Loucy (cell line): ENCODE results near the gene SEMA5A.

Source experiments
- H2AFZ ChIP-seq: fragments of 200-600 bp; sonication (generic); 2 replicates; pipeline ENCODE4 v1.6.0; 2016; ENCODE audit warnings: antibody characterized with exemption, mild to moderate bottlenecking, low read length, moderate library complexity
- H3F3A ChIP-seq: fragments of 200-600 bp; 2 replicates; pipeline ENCODE4 v1.6.0; 2016; ENCODE audit warnings: antibody characterized with exemption, low read depth, mild to moderate bottlenecking
- H3K27me3 ChIP-seq: fragments of 200-600 bp; sonication (generic); 2 replicates; pipeline ENCODE4 v1.6.1; 2014; ENCODE audit warnings: low read length, mild to moderate bottlenecking; ENCODE audit not compliant: insufficient read depth, poor library complexity, severe bottlenecking
- H3K36me3 ChIP-seq: fragments of 200-600 bp; sonication (generic); 2 replicates; pipeline ENCODE4 v1.6.1; 2016; ENCODE audit warnings: low read length; ENCODE audit not compliant: insufficient read depth
- H3K4me1 ChIP-seq: fragments of 200-600 bp; sonication (generic); 2 replicates; pipeline ENCODE4 v1.5.1; 2014; ENCODE audit warnings: low read length, mild to moderate bottlenecking; ENCODE audit not compliant: insufficient read depth, poor library complexity, severe bottlenecking
- H3K4me2 ChIP-seq: fragments of 200-600 bp; sonication (generic); 2 replicates; pipeline ENCODE4 v1.6.0; 2014; ENCODE audit warnings: antibody characterized with exemption, low read length, low read depth, mild to moderate bottlenecking; ENCODE audit not compliant: poor library complexity, severe bottlenecking
- H3K4me3 ChIP-seq: fragments of 200-600 bp; sonication (generic); 2 replicates; pipeline ENCODE4 v1.5.1; 2014; ENCODE audit warnings: low read length, mild to moderate bottlenecking, mixed read lengths; ENCODE audit not compliant: poor library complexity, severe bottlenecking
- H3K79me2 ChIP-seq: fragments of 200-600 bp; sonication (generic); 2 replicates; pipeline ENCODE4 v1.6.1; 2014; ENCODE audit warnings: low read length; ENCODE audit not compliant: insufficient read depth
- H3K9ac ChIP-seq: fragments of 200-600 bp; sonication (generic); 2 replicates; pipeline ENCODE4 v1.6.0; 2014; ENCODE audit warnings: mild to moderate bottlenecking, low read depth, low read length, moderate library complexity; ENCODE audit not compliant: poor library complexity, severe bottlenecking
- H3K9me2 ChIP-seq: fragments of 200-600 bp; sonication (generic); replicated peaks from 2 replicates; pipeline ENCODE4 v1.6.1; 2016; ENCODE audit warnings: low read depth, low read length, mixed read lengths
- H3K9me3 ChIP-seq: fragments of 200-600 bp; sonication (generic); 2 replicates; pipeline ENCODE4 v1.6.1; 2014; ENCODE audit warnings: mild to moderate bottlenecking, antibody characterized with exemption, low read length, low read depth; ENCODE audit not compliant: insufficient read depth
- H4K20me1 ChIP-seq: fragments of 200-600 bp; sonication (generic); 2 replicates; pipeline ENCODE4 v1.6.0; 2014; ENCODE audit warnings: antibody characterized with exemption, low read length, mild to moderate bottlenecking; ENCODE audit not compliant: insufficient read depth, poor library complexity, severe bottlenecking
- CTCF ChIP-seq: fragments of 200-600 bp; sonication (generic); conservative IDR thresholded peaks from 2 replicates; pipeline ENCODE4 v1.5.1; 2014; ENCODE audit warnings: mild to moderate bottlenecking, antibody characterized with exemption, low read length
- EZH2phosphoT487 ChIP-seq: fragments of 200-600 bp; IDR thresholded peaks from 2 replicates; pipeline ENCODE4 v1.6.1; 2018; ENCODE audit warnings: antibody characterized with exemption, mild to moderate bottlenecking, moderate library complexity, borderline replicate concordance

Gene SEMA5A

GRCh38 chr5:9121597-9121996, 424.3 kb downstream of the SEMA5A start:
- H3K4me2 ChIP-seq, result no peak overlapping the region
- H3K4me3 ChIP-seq, result no peak overlapping the region
- H3K27me3 ChIP-seq, result no peaks in the 10 kb centered on the region
- H3K4me1 ChIP-seq, result no peaks in the 10 kb centered on the region
- no peaks in the 10 kb centered on the region for H3K9me3 ChIP-seq
- H4K20me1 ChIP-seq, result no peaks in the 10 kb centered on the region
- no peaks in the 10 kb centered on the region for H3K9me2 ChIP-seq
- H3F3A ChIP-seq, result no peaks in the 10 kb centered on the region
- H3K79me2 ChIP-seq, result no peaks in the 10 kb centered on the region
- no peak overlapping the region for H3K9ac ChIP-seq
- TF ChIP-seq CTCF (no peak), EZH2phosphoT487 (no peak)
- H2AFZ ChIP-seq, result no peak overlapping the region
- no peaks in the 10 kb centered on the region for H3K36me3 ChIP-seq

- peaks cover 6% of the 10 kb centered on the region; the same call in 1 of the 2 replicates for H3K9me3 ChIP-seq
- H3K79me2 ChIP-seq, result no peaks in the 10 kb centered on the region
- TF ChIP-seq EZH2phosphoT487 (no peak), CTCF (no peak)
- no peak overlapping the region for H3K4me3 ChIP-seq
- H3K4me1 ChIP-seq, result no peaks in the 10 kb centered on the region
- no peak overlapping the region for H3K9ac ChIP-seq
- H4K20me1 ChIP-seq, result no peaks in the 10 kb centered on the region
- H3F3A ChIP-seq, result no peaks in the 10 kb centered on the region
- H3K4me2 ChIP-seq, result no peak overlapping the region
- no peaks in the 10 kb centered on the region for H3K36me3 ChIP-seq
- no peaks in the 10 kb centered on the region for H3K9me2 ChIP-seq
- no peaks in the 10 kb centered on the region for H3K27me3 ChIP-seq
- H2AFZ ChIP-seq, result no peak overlapping the region
Observed at GRCh38 chr5:9118852-9119251, 427.0 kb downstream of the SEMA5A start.

- Histone ChIP-seq H3K79me2 (no peaks in the 10 kb centered on the region), H3K4me3 (no peak overlapping the region), H3K9me3 (peaks cover 8% of the 10 kb centered on the region; the same call in 1 of the 2 replicates), H3F3A (no peaks in the 10 kb centered on the region), H3K36me3 (no peaks in the 10 kb centered on the region), H3K27me3 (no peaks in the 10 kb centered on the region), H4K20me1 (no peaks in the 10 kb centered on the region), H3K9me2 (no peaks in the 10 kb centered on the region), H2AFZ (no peak overlapping the region), H3K4me2 (no peak overlapping the region), H3K9ac (no peak overlapping the region), H3K4me1 (no peaks in the 10 kb centered on the region)
- TF ChIP-seq CTCF (no peak), EZH2phosphoT487 (no peak)
Observed at GRCh38 chr5:9115093-9115492, 430.8 kb downstream of the SEMA5A start.
